ENCODE measurements around the gene HLA-B. TPM values are rescaled to one million over a fixed set of nuclear protein-coding genes. Genes with fewer than 3 reads are reported as not detected.
"Not testable (repeated sequence)": the region's sequence is repeated elsewhere in the genome, so short reads cannot be mapped to it uniquely, and the experiment has no call there.

Gene HLA-B
- total RNA-seq, 1 donor from 2014 or later: 1,456 TPM

DNA sequence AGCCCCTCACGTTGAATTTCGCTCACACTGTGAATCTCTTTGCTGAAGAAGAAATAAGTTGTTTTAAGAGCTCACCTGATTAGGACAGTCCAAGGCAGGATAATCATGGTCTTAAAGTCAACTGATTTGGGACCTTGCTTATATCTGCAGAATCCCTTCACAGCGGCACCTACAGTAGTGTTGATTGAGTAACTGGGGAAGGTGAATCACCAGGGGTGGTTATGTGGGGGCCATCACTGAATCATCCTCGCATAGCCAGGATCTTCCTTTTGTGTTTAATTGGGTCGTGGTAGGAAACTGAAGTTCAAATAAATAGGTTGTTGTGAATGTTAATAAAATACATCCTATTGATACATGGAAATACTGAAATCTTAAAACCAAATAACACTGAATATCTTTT lies 26.2 kb upstream of the HLA-B start:
- DNase-seq: no peak

DNA sequence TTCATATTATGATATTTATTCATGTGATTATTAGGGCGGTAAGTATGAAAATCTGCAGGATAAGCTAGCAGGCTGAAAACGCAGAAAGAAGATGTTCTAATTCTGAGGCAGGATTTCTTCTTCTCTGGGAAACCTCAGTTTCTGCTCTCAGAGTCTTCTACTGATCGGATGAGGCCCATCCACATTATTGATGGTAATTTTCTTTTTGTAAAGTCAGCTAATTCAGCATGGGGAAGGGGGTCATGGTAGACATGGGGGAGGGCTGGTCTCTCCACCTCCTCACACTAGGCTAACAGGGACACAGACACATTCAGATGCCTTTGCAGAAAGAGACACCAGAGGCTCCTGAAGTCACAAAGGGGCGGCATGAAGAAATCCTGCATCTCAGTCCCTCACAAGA lies 24.7 kb upstream of the HLA-B start:
- no peak for DNase-seq

DNA sequence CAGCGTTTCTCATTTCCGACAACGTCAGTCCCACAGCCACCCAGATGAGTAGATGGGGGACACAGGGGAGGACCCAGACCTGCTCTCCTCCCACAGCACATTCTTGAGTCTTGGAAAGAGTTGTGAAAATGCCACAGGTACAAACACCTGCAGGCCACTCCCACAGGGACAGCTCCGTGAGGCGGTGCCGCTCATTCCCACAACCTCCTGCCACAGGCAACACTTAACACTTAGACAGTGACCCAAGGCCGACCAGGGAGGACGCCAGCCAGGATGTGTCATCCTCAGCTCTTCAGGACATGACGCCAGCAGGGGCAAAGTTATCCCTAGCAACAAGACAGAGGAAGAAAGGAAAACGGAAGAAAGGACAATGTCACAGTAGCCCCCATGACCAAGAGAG lies 22.9 kb upstream of the HLA-B start:
- no peak for DNase-seq

DNA sequence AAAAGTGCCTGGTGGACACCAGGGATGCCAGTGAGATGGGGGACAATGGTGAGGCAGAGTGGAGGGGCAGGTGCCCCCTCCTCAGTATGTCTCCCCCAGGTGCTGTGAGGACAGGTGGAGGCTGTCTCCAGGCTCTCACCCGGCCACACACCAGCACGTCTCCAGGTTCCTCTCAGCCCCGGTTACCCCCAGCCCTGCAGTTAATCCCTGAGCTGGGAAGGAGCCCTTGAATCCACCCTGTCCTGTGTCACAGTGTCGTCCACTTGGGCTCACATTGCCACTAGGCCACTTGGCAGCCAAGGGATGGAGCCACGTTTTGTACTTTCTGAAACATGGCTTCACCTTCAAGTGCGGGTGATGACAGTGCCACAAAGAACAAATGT lies 21.7 kb upstream of the HLA-B start:
- no peak for DNase-seq

DNA sequence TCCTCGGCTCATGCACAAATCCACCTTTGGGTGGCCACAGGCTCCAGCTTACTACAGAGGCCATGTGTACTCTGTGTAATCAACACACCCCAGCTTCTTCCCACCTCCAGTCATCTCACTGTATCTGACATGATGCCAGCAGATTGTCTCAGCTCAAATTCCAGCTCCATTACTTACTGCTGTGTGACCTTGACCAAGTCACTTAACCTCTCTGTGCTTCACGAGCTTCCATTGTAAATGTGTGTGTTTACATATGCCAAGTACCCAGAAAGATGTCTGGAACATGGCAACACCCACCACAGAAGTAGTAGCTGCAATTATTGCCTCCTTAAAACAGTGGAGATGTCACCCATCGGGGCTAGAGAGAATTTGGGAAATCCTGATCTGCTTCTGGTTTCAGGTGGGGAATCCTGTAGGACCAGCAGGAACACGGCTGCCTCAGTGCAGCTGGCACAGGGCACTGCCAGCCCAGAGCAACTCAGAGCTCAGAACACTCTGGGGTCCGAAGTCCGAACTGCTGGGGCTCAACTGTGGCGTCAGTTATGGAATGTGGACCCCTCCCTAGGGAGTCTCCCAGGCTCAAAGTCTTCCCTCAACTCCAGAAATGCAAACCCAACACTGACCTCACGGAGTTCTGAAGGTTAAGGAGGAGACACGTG lies 21.2 kb upstream of the HLA-B start:
- no peak for DNase-seq

DNA sequence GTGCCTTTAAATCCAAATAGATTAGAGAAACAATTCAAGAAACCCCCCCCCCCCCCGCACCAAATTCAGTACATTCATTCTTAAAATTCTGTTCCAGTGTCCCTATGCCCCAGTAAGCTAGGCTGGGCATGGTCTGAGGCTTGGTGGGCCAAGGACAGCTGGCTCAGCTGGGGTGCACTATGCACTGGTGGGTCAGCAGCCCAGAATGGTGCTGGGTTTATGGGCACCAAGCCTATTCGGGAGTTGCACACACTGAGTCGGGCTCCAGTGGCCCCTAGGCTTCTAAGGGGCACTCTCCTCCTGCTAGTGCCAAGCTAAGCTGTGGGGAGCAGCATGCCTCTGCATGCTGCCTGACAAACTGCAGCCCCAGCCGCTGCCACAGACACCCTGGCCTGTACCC lies 20.1 kb upstream of the HLA-B start:
- no peak for DNase-seq

DNA sequence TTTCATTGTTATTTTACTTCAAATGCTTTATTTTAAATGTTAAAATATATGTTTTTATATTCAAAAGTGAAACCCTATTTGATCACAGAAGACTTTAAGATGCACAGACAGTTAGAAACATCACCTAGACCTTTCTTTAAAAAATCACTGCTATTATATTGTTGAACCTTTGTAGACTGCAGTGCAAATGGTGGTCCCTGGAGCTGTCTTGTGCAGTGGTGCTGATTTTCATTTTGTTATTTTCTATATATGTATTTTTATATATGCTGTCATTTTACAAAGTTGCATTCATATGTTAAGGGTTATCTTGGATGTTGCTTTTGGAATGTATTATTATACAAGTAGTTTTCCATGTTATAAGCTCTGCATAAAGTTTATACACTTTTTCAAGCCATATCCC lies 18.7 kb upstream of the HLA-B start:
- no peak for DNase-seq

DNA sequence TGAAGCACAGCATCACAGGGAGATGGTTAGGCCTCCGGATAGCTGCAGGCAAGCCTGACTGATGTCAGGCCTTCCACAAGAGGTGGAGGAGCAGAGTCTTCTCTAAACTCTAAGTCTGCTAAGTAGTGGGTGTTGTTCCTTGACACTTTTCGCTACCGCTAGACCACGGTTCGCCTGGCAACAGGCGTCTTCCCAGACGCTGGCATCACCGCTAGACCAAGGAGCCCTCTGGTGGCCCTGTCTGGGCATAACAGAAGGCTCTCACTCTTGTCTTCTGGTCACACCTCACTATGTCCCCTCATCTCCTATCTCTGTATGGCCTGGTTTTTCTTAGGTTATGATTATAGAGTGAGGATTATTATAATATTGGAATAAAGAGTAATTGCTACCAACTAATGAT lies 17.1 kb upstream of the HLA-B start:
- not testable (repeated sequence) for DNase-seq

DNA sequence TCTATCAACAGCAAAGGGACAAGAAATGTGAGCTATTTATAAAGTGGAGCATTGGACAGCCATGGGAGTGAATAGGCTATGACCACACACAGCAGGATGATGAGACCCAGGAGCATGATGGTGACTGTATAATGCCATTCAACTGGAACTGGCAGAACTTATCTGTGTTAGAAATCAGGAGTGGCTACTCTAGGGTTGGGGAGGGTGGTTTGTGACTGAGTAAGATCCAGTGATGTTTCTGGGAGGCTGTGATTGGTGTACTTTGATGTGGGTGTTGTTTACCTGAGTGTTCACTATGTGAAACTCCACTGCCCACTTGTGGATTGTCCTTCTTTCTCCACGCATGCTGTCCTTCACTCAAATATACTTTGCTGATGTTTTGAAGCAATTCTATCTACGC lies 11.5 kb upstream of the HLA-B start:
- DNase-seq: no peak

DNA sequence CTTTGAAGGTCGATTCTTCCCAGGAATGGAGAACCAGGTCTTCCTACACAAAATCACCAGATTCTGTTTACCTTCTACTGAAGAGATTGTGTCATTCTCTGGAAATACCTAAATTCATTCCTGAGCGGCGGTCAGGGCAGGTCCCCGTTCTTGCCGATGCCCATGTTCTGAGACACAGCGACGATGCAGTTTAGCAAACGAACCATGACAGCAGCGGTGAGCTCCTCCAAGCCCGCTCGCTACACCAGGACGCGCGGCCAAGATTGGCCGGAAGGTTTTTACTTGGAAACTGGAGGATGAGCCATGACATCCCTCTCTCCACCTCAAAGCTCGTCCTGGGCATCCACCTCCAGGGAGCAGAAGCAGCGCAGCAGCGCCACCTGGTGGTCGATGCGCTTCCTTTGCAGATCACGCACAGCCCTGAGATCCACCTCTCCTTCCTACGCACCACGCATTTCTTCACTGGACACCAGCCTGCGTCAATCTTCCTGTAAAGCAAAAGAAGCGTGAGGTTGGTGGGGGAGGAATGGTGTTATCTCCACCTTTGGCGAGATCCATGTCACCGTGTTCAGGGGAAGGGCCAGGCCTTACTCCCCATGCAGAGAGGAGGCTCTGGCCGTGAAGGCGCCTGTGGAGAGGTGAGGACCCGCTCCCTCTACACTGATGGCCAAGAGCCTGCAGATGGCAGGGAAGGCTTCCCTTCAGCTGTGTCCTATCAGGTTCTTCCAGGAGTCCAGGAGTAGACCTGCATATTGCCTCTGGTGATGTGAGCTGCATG lies 9.9 kb upstream of the HLA-B start:
- peak; percentile 94 for DNase-seq

DNA sequence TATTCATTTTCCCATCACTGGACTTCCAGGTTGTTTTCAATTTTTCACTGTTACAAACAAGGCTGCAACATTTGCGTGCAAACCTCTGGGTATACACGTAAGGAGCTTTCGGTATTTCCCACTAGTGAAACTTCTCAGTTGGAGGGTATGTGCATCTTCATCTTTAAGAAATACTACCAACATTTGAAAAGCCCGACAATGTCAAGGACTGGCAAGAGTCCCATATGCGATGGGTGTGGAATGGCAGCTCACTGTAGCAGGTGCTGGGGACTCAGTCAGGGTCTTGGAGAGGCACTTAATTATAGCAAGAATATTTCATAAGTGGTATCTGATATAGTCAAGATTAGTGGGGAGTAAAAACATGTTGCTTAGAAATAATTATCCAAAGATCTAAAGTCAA lies 8.9 kb upstream of the HLA-B start:
- DNase-seq: no peak

DNA sequence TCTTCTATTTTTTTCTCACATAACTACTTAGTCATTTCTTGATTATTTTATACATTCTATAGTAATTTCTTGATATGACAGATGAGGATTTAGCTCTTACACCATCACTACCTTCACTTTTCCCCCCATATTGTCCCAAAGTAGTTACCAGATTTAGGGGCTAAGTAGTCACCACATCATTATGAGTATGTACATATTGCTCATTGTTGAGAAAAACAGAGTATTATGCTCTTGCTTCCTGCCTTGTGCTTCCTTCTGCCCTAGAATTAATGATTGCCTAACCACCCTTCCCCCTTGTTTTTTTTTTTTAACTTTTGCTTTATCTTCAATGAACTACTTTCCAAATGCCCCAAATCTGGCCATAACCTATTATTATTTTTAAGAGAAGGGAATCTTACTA lies 6.8 kb upstream of the HLA-B start:
- no peak for DNase-seq

DNA sequence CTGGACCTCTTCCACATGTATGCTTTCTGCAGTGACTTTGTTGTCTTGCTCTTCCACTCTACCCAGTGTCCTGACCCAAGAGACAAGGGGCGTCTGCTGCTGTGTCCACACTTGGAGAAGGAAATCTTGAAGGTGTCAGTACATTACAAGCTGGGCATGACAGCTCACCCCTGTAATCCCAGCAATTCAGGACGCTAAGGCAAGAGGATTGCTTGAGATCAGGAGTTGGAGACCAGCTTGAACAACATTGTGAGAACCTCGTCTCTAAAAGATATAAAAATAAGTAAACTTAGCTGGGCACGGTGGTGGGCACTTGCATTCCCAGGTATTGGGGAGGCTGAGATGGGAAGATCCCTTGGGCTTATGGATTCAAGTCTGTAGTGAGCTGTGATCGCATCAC lies 5.8 kb upstream of the HLA-B start:
- no peak for DNase-seq

DNA sequence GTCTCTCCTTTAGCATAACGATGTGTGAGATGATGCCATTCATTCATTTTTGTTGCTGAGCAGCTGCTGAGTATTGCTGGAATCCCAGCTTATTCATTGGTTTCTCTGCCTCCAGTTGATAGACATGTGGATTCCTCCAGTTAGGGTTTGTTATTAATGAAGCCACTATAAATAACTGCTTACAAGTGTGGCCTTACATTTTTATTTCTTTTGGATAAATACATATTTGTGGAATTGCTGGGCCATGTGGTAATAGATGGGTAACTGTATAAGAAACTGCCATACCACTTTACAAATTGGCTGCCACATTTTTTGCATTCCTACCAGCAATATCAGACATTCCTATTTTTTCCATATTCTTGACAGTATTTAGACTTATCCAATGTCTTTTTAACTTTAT lies 2.6 kb upstream of the HLA-B start:
- no peak for DNase-seq

DNA sequence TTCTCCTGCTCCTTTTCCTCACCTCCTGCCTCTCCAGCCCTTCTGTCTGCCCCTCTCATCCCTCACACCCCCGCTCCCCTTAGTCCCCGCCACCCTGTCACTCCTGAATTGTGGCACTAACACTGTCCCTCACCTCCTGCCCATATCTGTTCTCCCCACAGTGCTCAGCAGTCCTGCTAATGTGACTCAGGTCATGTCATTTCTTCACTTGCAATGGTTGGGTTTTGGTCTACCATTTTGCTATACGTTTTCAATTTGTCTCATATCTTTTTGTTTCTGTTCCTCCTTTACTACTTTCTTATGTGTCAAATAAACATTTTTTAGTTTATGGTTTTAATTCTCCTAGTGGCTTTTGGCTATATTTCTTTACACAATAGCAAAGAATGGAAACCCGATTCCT lies 1.3 kb upstream of the HLA-B start:
- DNase-seq: no peak

DNA sequence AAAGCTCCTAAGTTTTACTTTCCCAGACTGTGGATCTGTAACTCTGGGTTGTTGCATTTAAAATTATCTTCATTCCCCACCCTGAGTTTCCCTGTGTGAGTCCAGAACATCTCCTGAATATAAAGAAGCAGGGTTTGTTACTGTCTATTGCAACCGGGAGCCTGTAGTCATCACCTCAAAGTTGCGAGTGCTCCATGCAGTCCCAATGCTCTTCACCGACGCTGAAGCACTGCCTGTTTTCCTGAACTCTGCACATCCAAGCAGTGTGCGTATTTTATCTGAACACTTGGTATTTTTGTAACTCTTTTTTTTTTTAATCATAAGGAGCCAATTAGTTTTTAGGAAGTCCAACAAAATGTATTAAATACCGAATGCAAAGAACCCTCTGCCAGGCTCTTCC lies 907 bp upstream of the HLA-B start:
- DNase-seq: no peak

DNA sequence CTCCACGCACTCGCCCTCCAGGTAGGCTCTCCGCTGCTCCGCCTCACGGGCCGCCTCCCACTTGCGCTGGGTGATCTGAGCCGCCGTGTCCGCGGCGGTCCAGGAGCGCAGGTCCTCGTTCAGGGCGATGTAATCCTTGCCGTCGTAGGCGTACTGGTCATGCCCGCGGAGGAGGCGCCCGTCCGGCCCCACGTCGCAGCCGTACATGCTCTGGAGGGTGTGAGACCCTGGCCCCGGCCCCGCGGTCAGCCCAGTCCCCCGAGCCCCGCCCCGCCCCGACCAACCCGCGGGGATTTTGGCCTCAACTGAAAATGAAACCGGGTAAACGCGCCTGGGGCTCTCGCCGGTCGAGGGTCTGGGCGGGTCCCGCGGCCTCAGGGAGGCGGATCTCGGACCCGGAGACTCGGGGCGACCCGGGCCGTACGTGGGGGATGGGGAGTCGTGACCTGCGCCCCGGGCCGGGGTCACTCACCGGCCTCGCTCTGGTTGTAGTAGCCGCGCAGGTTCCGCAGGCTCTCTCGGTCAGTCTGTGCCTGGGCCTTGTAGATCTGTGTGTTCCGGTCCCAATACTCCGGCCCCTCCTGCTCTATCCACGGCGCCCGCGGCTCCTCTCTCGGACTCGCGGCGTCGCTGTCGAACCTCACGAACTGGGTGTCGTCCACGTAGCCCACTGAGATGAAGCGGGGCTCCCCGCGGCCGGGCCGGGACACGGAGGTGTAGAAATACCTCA lies 598 bp downstream of the HLA-B start:
- peak; percentile 36 for DNase-seq

DNA sequence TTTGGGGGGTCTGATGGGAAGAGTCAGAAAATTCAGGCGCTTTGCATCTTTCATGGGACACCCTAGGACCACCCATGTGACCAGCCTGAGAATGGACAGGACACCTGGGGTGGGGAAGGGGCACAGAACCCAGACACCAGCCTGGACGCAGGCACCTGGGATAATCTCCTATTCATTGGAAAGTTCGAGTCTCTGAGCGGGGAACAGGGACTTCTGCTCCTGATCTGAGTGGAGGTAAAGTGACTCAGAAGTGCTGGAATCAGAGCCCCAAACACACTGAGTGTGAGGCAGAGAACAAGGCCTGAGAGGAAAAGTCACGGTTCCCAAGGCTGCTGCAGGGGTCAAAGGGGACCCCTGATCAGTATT lies 1.4 kb downstream of the HLA-B start:
- no peak for DNase-seq

DNA sequence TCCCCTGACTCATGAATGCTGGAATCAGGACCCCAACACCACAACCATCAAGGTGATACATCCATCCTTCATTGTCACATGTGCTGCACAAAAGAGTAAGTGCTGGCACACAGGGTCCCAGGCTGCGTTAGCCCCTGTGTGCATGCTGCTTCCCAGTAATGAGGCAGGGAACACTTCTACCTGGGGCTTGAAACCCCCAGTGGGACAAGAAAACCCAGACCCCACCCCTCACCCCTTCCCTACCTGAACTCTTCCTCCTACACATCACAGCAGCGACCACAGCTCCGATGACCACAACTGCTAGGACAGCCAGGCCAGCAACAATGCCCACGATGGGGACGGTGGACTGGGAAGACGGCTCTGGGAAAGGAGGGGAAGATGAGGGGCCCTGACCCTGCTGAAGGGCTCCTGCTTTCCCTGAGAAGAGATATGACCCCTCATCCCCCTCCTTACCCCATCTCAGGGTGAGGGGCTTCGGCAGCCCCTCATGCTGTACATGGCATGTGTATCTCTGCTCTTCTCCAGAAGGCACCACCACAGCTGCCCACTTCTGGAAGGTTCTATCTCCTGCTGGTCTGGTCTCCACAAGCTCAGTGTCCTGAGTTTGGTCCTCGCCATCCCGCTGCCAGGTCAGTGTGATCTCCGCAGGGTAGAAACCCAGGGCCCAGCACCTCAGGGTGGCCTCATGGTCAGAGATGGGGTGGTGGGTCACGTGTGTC lies 2.0 kb downstream of the HLA-B start:
- DNase-seq: no peak

DNA sequence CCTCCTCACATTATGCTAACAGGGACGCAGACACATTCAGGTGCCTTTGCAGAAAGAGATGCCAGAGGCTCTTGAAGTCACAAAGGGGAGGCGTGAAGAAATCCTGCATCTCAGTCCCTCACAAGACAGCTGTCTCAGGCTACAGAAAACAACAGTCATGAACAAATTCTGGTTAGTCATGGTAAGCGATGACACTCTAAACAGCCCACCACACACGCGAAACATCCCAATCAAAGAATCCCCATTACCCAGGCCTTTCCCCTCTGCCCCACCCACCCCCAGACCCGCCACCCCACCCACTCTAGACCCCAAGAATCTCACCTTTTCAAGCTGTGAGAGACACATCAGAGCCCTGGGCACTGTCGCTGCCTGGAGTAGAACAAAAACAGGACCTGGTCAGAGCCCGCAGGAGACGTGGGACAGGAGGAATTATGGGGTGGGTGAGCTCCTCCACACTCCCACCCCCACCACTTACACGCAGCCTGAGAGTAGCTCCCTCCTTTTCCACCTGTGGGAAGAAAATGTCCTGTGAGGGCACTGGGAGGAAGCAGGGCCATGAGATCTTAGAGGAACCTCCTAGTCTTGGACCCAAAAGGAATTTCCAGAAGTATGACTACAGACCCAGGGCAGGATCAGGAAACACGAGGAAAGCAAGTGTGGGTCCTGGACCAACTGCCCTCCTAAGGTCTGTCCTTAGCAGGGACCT lies 2.7 kb downstream of the HLA-B start:
- DNase-seq: no peak

DNA sequence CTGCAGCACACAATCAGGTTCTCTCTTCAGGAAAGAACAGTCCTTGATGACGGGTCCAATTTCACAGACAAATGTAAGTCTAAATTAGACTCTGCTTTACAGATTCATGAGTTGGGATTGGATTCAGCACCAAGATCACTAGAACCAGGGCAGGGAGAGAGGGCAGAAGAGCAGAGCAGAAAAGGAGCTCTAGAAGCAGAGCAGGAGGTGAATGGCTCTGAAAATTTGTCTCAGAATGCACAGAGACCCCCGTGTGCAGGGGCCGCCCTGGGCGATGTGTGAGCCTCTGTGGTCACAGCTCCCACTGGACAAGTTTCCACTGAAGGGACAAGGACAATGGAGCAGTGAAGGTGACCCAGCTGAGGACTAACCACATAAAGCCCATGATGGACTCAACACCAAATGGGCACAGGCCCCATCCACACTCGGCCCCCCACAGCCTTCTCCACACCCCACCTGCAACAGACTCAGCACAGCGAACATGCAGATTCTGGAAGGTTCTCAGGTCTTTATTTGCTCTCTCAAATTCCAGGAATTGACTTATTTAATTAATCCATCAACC lies 3.5 kb downstream of the HLA-B start:
- no peak for DNase-seq

DNA sequence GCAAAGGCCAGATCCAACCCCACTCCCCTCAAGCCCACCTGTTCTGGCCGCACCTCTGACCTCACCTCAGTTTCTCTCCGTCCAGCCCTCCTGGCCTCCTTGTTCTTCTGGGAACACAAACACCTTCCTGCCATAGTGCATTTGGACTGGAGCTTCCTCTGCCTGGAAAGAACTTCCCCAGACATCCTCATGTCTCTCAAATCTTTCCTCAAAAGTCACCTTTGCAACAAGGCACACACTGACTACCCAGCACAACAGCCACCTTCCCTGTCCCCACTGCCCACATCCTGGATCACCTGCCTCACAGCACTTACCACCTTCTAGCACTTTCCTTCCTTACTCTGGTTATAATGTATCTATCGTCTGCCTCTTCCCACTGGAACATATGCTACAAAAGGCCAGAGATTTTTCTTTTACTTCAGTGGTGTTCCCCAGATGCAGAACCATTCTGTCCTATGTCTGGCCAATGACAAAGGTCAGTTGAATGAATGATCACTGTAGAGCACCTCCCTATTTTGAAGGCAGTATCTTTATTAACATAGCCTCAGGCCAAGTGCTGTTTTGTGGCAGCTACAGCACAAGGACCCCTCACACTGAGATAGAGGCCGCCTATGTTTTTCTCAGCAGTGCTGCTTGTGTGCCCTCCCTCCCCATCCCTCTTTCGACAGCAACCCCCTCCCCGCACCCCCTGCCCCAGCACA lies 4.1 kb downstream of the HLA-B start:
- no peak for DNase-seq
